PC-3 (cell line): ENCODE measurements around the gene TTC39A. TPM values are rescaled to one million over a fixed set of nuclear protein-coding genes. Genes with fewer than 3 reads are reported as not detected.

Experiments used
- ATAC-seq: fragments of 200-7000 bp; cut with Tn5 transposase; 2 replicates; pipeline ENCODE4 v1.9.1; 2020; ENCODE audit warnings: mild to moderate bottlenecking, moderate library complexity
- BruUV-seq: library from RNA; stranded (reverse); fragments of 400-500 nt; replicated peaks from 2 replicates; lab custom pipeline; 2021; lab: Mats Ljungman, UMichigan
- CTCF ChIA-PET: fragments of 300-600 bp; sonication (Branson Sonifier 250); formaldehyde crosslinking; loops from one replicate; lab custom pipeline; 2022; ENCODE audit warnings: antibody characterized with exemption; lab: Charles Lee
- POLR2A ChIA-PET: fragments of 300-600 bp; sonication (Branson Sonifier 250); formaldehyde crosslinking; loops from one replicate; lab custom pipeline; 2022; ENCODE audit warnings: antibody characterized with exemption; ENCODE audit not compliant: unreplicated experiment; lab: Charles Lee
- DNase-seq: peaks from one replicate; pipeline ENCODE4 v3.0.0-alpha.2; 2015
- H2AFZ ChIP-seq: fragments of 300-600 bp; sonication (generic); 2 replicates; pipeline ENCODE4 v1.6.0; 2016; ENCODE audit warnings: antibody characterized with exemption, low read length
- H3F3A ChIP-seq: fragments of 300-600 bp; sonication (generic); one replicate; pipeline ENCODE4 v1.6.0; 2017; ENCODE audit warnings: antibody characterized with exemption, low read length, control low read depth, mild to moderate bottlenecking; ENCODE audit not compliant: unreplicated experiment
- H3K27ac ChIP-seq: fragments of 300-600 bp; sonication (generic); 2 replicates; pipeline ENCODE4 v1.5.1; 2016; ENCODE audit warnings: mild to moderate bottlenecking, low read length
- H3K27me3 ChIP-seq: fragments of 300-600 bp; sonication (generic); 2 replicates; pipeline ENCODE4 v1.6.1; 2016; ENCODE audit warnings: low read length, mixed read lengths
- H3K36me3 ChIP-seq: fragments of 300-600 bp; sonication (generic); 2 replicates; pipeline ENCODE4 v1.6.1; 2016; ENCODE audit warnings: low read depth, mixed run types, low read length, mixed read lengths
- H3K4me1 ChIP-seq: fragments of 300-600 bp; sonication (generic); 2 replicates; pipeline ENCODE4 v1.5.1; 2016; ENCODE audit warnings: low read length; ENCODE audit not compliant: insufficient read depth
- H3K4me2 ChIP-seq: fragments of 300-600 bp; sonication (generic); 2 replicates; pipeline ENCODE4 v1.6.0; 2016; ENCODE audit warnings: low read length
- H3K4me3 ChIP-seq: fragments of 300-600 bp; sonication (generic); 2 replicates; pipeline ENCODE4 v1.5.1; 2016; ENCODE audit warnings: mild to moderate bottlenecking, low read length, mixed read lengths
- H3K79me2 ChIP-seq: fragments of 300-600 bp; sonication (generic); 2 replicates; pipeline ENCODE4 v1.6.1; 2017; ENCODE audit warnings: low read length, mixed read lengths
- H3K9ac ChIP-seq: fragments of 300-600 bp; sonication (generic); 2 replicates; pipeline ENCODE4 v1.6.0; 2016; ENCODE audit warnings: mild to moderate bottlenecking, low read length
- H3K9me2 ChIP-seq: fragments of 300-600 bp; sonication (generic); replicated peaks from 2 replicates; pipeline ENCODE4 v1.6.1; 2016; ENCODE audit warnings: mixed run types, low read length, mixed read lengths
- H3K9me3 ChIP-seq: fragments of 300-600 bp; sonication (generic); 2 replicates; pipeline ENCODE4 v1.6.1; 2016; ENCODE audit warnings: low read length, mixed read lengths
- H4K20me1 ChIP-seq: fragments of 300-600 bp; sonication (generic); 2 replicates; pipeline ENCODE4 v1.6.1; 2016; ENCODE audit warnings: low read length, mixed read lengths
- CTCF ChIP-seq: fragments of 300-600 bp; sonication (generic); conservative IDR thresholded peaks from 2 replicates; pipeline ENCODE4 v1.5.1; 2017; ENCODE audit warnings: antibody characterized with exemption, low read depth, mild to moderate bottlenecking, low read length
- EZH2 ChIP-seq: fragments of 300-600 bp; sonication (generic); IDR thresholded peaks from one replicate; pipeline ENCODE4 v1.6.1; 2017; ENCODE audit warnings: antibody characterized with exemption, mild to moderate bottlenecking, low read length; ENCODE audit not compliant: unreplicated experiment
- EZH2phosphoT487 ChIP-seq: fragments of 300-600 bp; sonication (generic); IDR thresholded peaks from 2 replicates; pipeline ENCODE4 v1.6.1; 2018; ENCODE audit warnings: mild to moderate bottlenecking, antibody characterized with exemption, low read length, borderline replicate concordance
- intact Hi-C: fragments of 100-400 bp; cut with micrococcal nuclease; formaldehyde crosslinking; loops from 2 replicates; pipeline ENCODE4 v1.9.0; 2023
- total RNA-seq: library from RNA; depleted of rRNA; stranded (reverse); fragments of >200 nt; gene quantifications from 2 replicates; pipeline ENCODE4 v1.2.3, GENCODE V29; 2014

The TTC39A gene
- total RNA-seq, 1 experiment from 2014 or later = 11.1 TPM

GRCh38 chr1:51287966-51288365 lies 42.4 kb downstream of the TTC39A start:
- Histone ChIP-seq H3F3A (no peaks in the 10 kb centered on the region), H3K4me1 (no peaks in the 10 kb centered on the region), H3K36me3 (no peaks in the 10 kb centered on the region), H3K9ac (no peak overlapping the region), H3K27ac (no peak overlapping the region), H3K27me3 (no peaks in the 10 kb centered on the region), H3K9me3 (no peaks in the 10 kb centered on the region), H3K4me3 (no peak overlapping the region), H2AFZ (no peak overlapping the region), H3K4me2 (no peak overlapping the region), H4K20me1 (no peaks in the 10 kb centered on the region), H3K79me2 (no peaks in the 10 kb centered on the region), H3K9me2 (no peaks in the 10 kb centered on the region)
- POLR2A ChIA-PET = no interaction called here
- DNase-seq = no peak
- no peak for ATAC-seq
- intact Hi-C loops = no loop called here
- TF ChIP-seq EZH2phosphoT487 = no peak
- TF ChIP-seq CTCF = no peak
- TF ChIP-seq EZH2 = no peak
- CTCF ChIA-PET = no interaction called here
- BruUV-seq = no TSS peak

- ATAC-seq (no peak), DNase-seq (no peak)
- intact Hi-C loops = no loop called here
- POLR2A ChIA-PET = no interaction called here
- TF ChIP-seq EZH2phosphoT487 = no peak
- no peak for TF ChIP-seq CTCF
- no peak for TF ChIP-seq EZH2
- H2AFZ ChIP-seq = no peak overlapping the region
- CTCF ChIA-PET = no interaction called here
- no peak overlapping the region for H3K9ac ChIP-seq
- H3K4me1 ChIP-seq = no peaks in the 10 kb centered on the region
- H3K9me2 ChIP-seq = no peaks in the 10 kb centered on the region
- no peaks in the 10 kb centered on the region for H3F3A ChIP-seq
- no peaks in the 10 kb centered on the region for H3K36me3 ChIP-seq
- no peaks in the 10 kb centered on the region for H3K79me2 ChIP-seq
- H3K27me3 ChIP-seq = no peaks in the 10 kb centered on the region
- H4K20me1 ChIP-seq = no peaks in the 10 kb centered on the region
- H3K4me2 ChIP-seq = no peak overlapping the region
- no TSS peak for BruUV-seq
- H3K9me3 ChIP-seq = no peaks in the 10 kb centered on the region
- H3K4me3 ChIP-seq = no peak overlapping the region
- no peak overlapping the region for H3K27ac ChIP-seq
Measured at GRCh38 chr1:51285055-51285454, 45.3 kb downstream of the TTC39A start.

- Histone ChIP-seq H3F3A (no peaks in the 10 kb centered on the region), H3K36me3 (no peaks in the 10 kb centered on the region), H4K20me1 (no peaks in the 10 kb centered on the region), H3K9me2 (no peaks in the 10 kb centered on the region), H3K9me3 (no peaks in the 10 kb centered on the region), H3K79me2 (no peaks in the 10 kb centered on the region), H3K4me3 (no peak overlapping the region), H3K27ac (no peak overlapping the region), H3K9ac (no peak overlapping the region), H2AFZ (no peak overlapping the region), H3K27me3 (no peaks in the 10 kb centered on the region), H3K4me2 (no peak overlapping the region), H3K4me1 (no peaks in the 10 kb centered on the region)
- intact Hi-C loops = no loop called here
- TF ChIP-seq EZH2 (no peak), CTCF (no peak), EZH2phosphoT487 (no peak)
- BruUV-seq = no TSS peak
- DNase-seq (no peak), ATAC-seq (no peak)
- POLR2A ChIA-PET = no interaction called here
- CTCF ChIA-PET = no interaction called here
Measured at GRCh38 chr1:51284487-51284954, 45.8 kb downstream of the TTC39A start.
